Omental fat pad (tissue), 4 donors: ENCODE results near the gene PDE6H. TPM values are rescaled to one million over a fixed set of nuclear protein-coding genes. Genes with fewer than 3 reads are reported as not detected.

Experiments used
- ATAC-seq: fragments of 150-250 bp; one replicate; pipeline ENCODE4 v1.9.1; 2016; ENCODE audit warnings: mild to moderate bottlenecking, moderate library complexity; ENCODE audit not compliant: low FRiP score
- DNase-seq: peaks from one replicate; pipeline ENCODE4 v3.0.0-alpha.2; 2019; ENCODE audit warnings: low spot score
- total RNA-seq, 4 donors: library from RNA; depleted of rRNA; stranded (reverse); fragments of >200 nt; gene quantifications; one replicate each; pipeline ENCODE4 v1.1.0, GENCODE V29; 2016
- TF ChIP-seq, protein P1 (sequence below), 3 donors: fragments of 450-650 bp; IDR thresholded peaks; one replicate each; pipeline ENCODE4 v1.5.1; 2016 to 2017; ENCODE audit warnings: antibody characterized with exemption in 3 of 3, mild to moderate bottlenecking in 3 of 3, moderate library complexity in 2 of 3

Gene PDE6H
- total RNA-seq, 4 donors from 2014 or later, result not detected

DNA sequence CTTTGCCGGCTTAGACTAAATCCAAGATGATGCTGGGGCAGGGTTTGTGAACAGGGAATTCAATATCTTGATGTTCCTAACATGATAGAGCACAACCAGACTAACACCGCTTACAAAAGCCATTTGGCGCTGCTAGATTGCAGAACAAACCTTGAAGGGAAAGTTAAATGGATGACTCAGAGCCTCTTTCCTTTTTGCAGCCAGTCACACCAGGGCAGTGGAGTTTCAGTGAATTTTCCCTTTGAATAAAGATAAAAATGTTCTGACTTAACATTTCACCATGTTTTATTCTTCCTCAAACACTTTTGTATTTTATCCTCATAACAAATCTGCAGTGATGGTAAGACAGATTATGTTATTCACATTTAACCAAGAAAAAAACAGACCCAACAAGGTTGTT is 47.3 kb downstream of the PDE6H start:
- DNase-seq (no peak), ATAC-seq (no peak)
- TF ChIP-seq, protein P1, sequence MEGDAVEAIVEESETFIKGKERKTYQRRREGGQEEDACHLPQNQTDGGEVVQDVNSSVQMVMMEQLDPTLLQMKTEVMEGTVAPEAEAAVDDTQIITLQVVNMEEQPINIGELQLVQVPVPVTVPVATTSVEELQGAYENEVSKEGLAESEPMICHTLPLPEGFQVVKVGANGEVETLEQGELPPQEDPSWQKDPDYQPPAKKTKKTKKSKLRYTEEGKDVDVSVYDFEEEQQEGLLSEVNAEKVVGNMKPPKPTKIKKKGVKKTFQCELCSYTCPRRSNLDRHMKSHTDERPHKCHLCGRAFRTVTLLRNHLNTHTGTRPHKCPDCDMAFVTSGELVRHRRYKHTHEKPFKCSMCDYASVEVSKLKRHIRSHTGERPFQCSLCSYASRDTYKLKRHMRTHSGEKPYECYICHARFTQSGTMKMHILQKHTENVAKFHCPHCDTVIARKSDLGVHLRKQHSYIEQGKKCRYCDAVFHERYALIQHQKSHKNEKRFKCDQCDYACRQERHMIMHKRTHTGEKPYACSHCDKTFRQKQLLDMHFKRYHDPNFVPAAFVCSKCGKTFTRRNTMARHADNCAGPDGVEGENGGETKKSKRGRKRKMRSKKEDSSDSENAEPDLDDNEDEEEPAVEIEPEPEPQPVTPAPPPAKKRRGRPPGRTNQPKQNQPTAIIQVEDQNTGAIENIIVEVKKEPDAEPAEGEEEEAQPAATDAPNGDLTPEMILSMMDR (IDR thresholded peaks at IDR 0.05), result no peak

Other genes starting within 250 kb of the PDE6H start
- gene WBP11, start 169.6 kb upstream of the PDE6H start, total RNA-seq, result 10 to 100 TPM; 17.2 to 29.7 (median 19.3) TPM
- 1 to 10 TPM in 1 of 4 donors, under 1 TPM in 2, not detected in 1; 0.36 to 1.6 (median 0.56) TPM for gene C12orf60, start 169.4 kb upstream of the PDE6H start, total RNA-seq
- not detected for gene SMCO3, start 158.9 kb upstream of the PDE6H start, total RNA-seq
- gene ART4, start 129.5 kb upstream of the PDE6H start, total RNA-seq, result 1 to 10 TPM; 1.9 to 6.2 (median 4.3) TPM
- gene MGP, start 87.2 kb upstream of the PDE6H start, total RNA-seq, result 100 to 1,000 TPM; 317 to 851 (median 829) TPM
- gene ERP27, start 34.5 kb upstream of the PDE6H start, total RNA-seq, result under 1 TPM in 2 of 4 donors, not detected in 2; 0.56 to 0.60 TPM
- 100 to 1,000 TPM; 128 to 259 (median 205) TPM for gene ARHGDIB, start 11.4 kb upstream of the PDE6H start, total RNA-seq
- 10 to 100 TPM in 3 of 4 donors, 1 to 10 TPM in 1; 9.6 to 84.4 (median 36.4) TPM for gene RERG, start 248.4 kb downstream of the PDE6H start, total RNA-seq